ENCODE measurements around the gene NKG7.

DNA sequence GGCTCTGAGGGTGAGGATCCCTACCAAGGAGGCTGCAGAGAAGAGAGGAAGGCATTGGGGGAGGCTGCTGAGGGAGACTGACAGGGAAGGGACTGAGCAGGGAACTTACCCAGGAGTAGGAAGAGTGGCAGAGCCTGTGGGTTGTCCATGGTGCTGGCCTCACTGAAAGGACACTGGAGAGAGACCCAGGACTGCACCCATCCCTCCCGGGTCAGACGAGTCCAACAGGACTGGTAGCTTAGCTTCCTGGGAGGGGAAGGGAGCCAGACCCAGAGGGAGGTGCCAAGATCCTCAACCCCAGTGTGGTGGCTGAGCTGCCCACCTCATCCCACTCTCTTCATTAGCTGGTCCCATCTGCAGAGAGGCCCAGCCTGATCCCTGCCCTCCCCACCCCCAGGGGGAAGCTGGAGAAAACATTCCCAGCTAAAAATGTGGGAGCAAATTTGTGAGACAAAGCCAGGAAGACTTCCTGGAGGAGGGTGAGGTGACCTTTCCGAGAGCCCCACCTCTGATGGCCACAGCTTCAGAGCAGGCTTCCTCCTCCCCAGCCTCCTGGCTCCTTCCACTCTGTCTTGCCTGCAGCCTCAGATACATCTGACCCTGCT lies 30.4 kb downstream of the NKG7 start, which contains the start of gene VSIG10L:
- TF ChIP-seq CTCF (IDR thresholded peaks at IDR 0.05) = no peak
- no peak for TF ChIP-seq POLR2AphosphoS5 (IDR thresholded peaks at IDR 0.05)
- TF ChIP-seq POLR2A (IDR thresholded peaks at IDR 0.05) = no peak

All from breast epithelium (tissue), 3 donors.